CD14-positive monocyte (primary cell): Measurements from ENCODE around the gene SERPINB11. TPM values are rescaled to one million over a fixed set of nuclear protein-coding genes. Genes with fewer than 3 reads are reported as not detected.

Experiments
- DNase-seq, 3 donors: peaks; one replicate each; pipeline ENCODE4 v3.0.0-alpha.2; 2011 to 2022
- H2AFZ ChIP-seq: 2 replicates; pipeline ENCODE4 v1.6.0; 2012; ENCODE audit warnings: mild to moderate bottlenecking, low read depth, low read length, inconsistent platforms; ENCODE audit not compliant: insufficient read depth, poor library complexity, severe bottlenecking
- H3K27ac ChIP-seq, 2 donors: 1 replicate in 1 of 2; 2 replicates in 1 of 2; pipeline ENCODE4 v1.5.1; 2012 to 2013; ENCODE audit warnings: low read length in 2 of 2, control low read depth in 1 of 2, inconsistent platforms in 1 of 2, low read depth in 1 of 2, mild to moderate bottlenecking in 1 of 2
- H3K27me3 ChIP-seq, 2 donors: one replicate each; pipeline versions ENCODE4 v1.6.0 to v1.6.1; 2011 to 2013; ENCODE audit warnings: low read length in 2 of 2; ENCODE audit not compliant: control insufficient read depth in 2 of 2, insufficient read depth in 2 of 2
- H3K36me3 ChIP-seq, 2 donors: replicated peaks in 1 of 2; 1 replicate in 1 of 2; 2 replicates in 1 of 2; pipeline versions ENCODE4 v1.5.1 to v1.6.1; 2012 to 2013; ENCODE audit warnings: low read length in 2 of 2, control low read depth in 1 of 2, inconsistent platforms in 1 of 2, mild to moderate bottlenecking in 1 of 2; ENCODE audit not compliant: insufficient read depth in 2 of 2, control insufficient read depth in 1 of 2
- H3K4me1 ChIP-seq, 2 donors: 1 replicate in 1 of 2; 2 replicates in 1 of 2; pipeline versions ENCODE4 v1.5.1 to v1.6.1; 2012 to 2013; ENCODE audit warnings: low read length in 2 of 2, control low read depth in 1 of 2, inconsistent platforms in 1 of 2, mild to moderate bottlenecking in 1 of 2, moderate library complexity in 1 of 2; ENCODE audit not compliant: insufficient read depth in 2 of 2, control insufficient read depth in 1 of 2
- H3K4me2 ChIP-seq: replicated peaks from 2 replicates; pipeline ENCODE3; 2012; ENCODE audit warnings: low read length, moderate library complexity, mild to moderate bottlenecking; ENCODE audit not compliant: poor library complexity, severe bottlenecking; ENCODE audit errors: extremely low read depth
- H3K4me3 ChIP-seq, 3 experiments: fragments of 200-600 bp in 1 of 3; sonication (generic) in 1 of 3; replicated peaks in 1 of 3; 1 replicate in 2 of 3; 2 replicates in 1 of 3; pipeline ENCODE4 v1.5.1; 2011 to 2013; ENCODE audit warnings: low read length in 3 of 3, mild to moderate bottlenecking in 3 of 3, control low read depth in 2 of 3, low read depth in 2 of 3, inconsistent platforms in 1 of 3, moderate library complexity in 1 of 3
- H3K79me2 ChIP-seq: 2 replicates; pipeline ENCODE4 v1.6.0; 2012; ENCODE audit warnings: mild to moderate bottlenecking, control low read depth, inconsistent platforms, low read length, moderate library complexity; ENCODE audit not compliant: insufficient read depth
- H3K9ac ChIP-seq: 2 replicates; pipeline ENCODE4 v1.6.0; 2017; ENCODE audit warnings: low read length, mild to moderate bottlenecking; ENCODE audit not compliant: insufficient read depth, poor library complexity, severe bottlenecking
- H3K9me3 ChIP-seq, 2 donors: replicated peaks in 1 of 2; 1 replicate in 1 of 2; 2 replicates in 1 of 2; pipeline versions ENCODE4 v1.5.1 to v1.6.1; 2012 to 2013; ENCODE audit warnings: low read length in 2 of 2, control low read depth in 1 of 2; ENCODE audit not compliant: control insufficient read depth in 1 of 2, insufficient read depth in 1 of 2
- H4K20me1 ChIP-seq: 2 replicates; pipeline ENCODE4 v1.6.0; 2012; ENCODE audit warnings: mild to moderate bottlenecking, low read length, control low read depth, moderate library complexity; ENCODE audit not compliant: insufficient read depth
- H3K27ac Mint-ChIP-seq, 7 donors: one replicate each; pipeline ENCODE4 v1.8.0; 2020; ENCODE audit warnings: mild to moderate bottlenecking in 7 of 7, mixed read lengths in 7 of 7, moderate library complexity in 6 of 7, inconsistent platforms in 2 of 7
- H3K27me3 Mint-ChIP-seq, 3 donors: one replicate each; pipeline ENCODE4 v1.8.0; 2021 to 2022; ENCODE audit warnings: low read depth in 3 of 3, mild to moderate bottlenecking in 3 of 3, mixed read lengths in 3 of 3, moderate library complexity in 3 of 3, inconsistent platforms in 1 of 3
- H3K36me3 Mint-ChIP-seq, 2 donors: one replicate each; pipeline ENCODE4 v1.8.0; 2020; ENCODE audit warnings: mixed read lengths in 2 of 2, inconsistent platforms in 1 of 2, mild to moderate bottlenecking in 1 of 2
- H3K4me1 Mint-ChIP-seq: one replicate; pipeline ENCODE4 v1.8.0; 2020; ENCODE audit warnings: mild to moderate bottlenecking, mixed read lengths
- H3K4me3 Mint-ChIP-seq, 2 donors: one replicate each; pipeline ENCODE4 v1.8.0; 2020; ENCODE audit warnings: mild to moderate bottlenecking in 2 of 2, mixed read lengths in 2 of 2, moderate library complexity in 1 of 2
- H3K9me3 Mint-ChIP-seq, 7 donors: one replicate each; pipeline ENCODE4 v1.8.0; 2020 to 2022; ENCODE audit warnings: mixed read lengths in 7 of 7, mild to moderate bottlenecking in 6 of 7, moderate library complexity in 6 of 7, inconsistent platforms in 2 of 7
- WGBS: methylation state at CpG from one replicate; pipeline ENCODE4 v1.1.5; 2013; ENCODE audit warnings: missing lambda C conversion rate; ENCODE audit not compliant: insufficient coverage; 5-methylcytosine and 5-hydroxymethylcytosine counted together
- intact Hi-C, 2 donors: fragments of 100-400 bp; cut with micrococcal nuclease; formaldehyde crosslinking; loops; one replicate each; pipeline versions ENCODE4 v1.15.0 to v1.15.1; 2023
- polyA plus RNA-seq, 3 donors: library from polyadenylated mRNA; depleted of rRNA in 1 of 3; unstranded in 2 of 3; stranded (reverse) in 1 of 3; fragments of 300-500 nt in 2 of 3; fragments of >200 nt in 1 of 3; fragmentation: Illumina TruSeq in 2 of 3; gene quantifications; 1 replicate in 2 of 3; 2 replicates in 1 of 3; pipeline ENCODE4 v1.2.3, GENCODE V29; 2012 to 2021
- TF ChIP-seq, protein P1 (sequence below): fragments of 200-600 bp; IDR thresholded peaks from one replicate; pipeline ENCODE4 v1.8.0; 2022; ENCODE audit warnings: antibody characterized with exemption, mild to moderate bottlenecking

Gene SERPINB11
- polyA plus RNA-seq, 3 donors, result not detected

- Histone ChIP-seq H3K4me3 (no peak overlapping the region), H3K36me3 (no peaks in the 10 kb centered on the region), H3K9me3 (peaks cover 1 to 6% of the 10 kb centered on the region in 2 donors), H3K9ac (no peak overlapping the region), H2AFZ (no peak overlapping the region), H3K4me1 (no peaks in the 10 kb centered on the region), H3K27ac (no peak overlapping the region), H3K79me2 (no peaks in the 10 kb centered on the region), H4K20me1 (no peaks in the 10 kb centered on the region), H3K27me3 (peaks cover 5 to 13% of the 10 kb centered on the region in 2 donors), H3K4me2 (no peak overlapping the region)
- no peak overlapping the region for H3K4me3 Mint-ChIP-seq
- peaks cover 2 to 10% (median 8%) of the 10 kb centered on the region in 3 donors for H3K27me3 Mint-ChIP-seq
- H3K4me1 Mint-ChIP-seq, result no peaks in the 10 kb centered on the region
- 80% methylated on average over 1 of the region's 2 CpGs for WGBS
- TF ChIP-seq, protein P1, sequence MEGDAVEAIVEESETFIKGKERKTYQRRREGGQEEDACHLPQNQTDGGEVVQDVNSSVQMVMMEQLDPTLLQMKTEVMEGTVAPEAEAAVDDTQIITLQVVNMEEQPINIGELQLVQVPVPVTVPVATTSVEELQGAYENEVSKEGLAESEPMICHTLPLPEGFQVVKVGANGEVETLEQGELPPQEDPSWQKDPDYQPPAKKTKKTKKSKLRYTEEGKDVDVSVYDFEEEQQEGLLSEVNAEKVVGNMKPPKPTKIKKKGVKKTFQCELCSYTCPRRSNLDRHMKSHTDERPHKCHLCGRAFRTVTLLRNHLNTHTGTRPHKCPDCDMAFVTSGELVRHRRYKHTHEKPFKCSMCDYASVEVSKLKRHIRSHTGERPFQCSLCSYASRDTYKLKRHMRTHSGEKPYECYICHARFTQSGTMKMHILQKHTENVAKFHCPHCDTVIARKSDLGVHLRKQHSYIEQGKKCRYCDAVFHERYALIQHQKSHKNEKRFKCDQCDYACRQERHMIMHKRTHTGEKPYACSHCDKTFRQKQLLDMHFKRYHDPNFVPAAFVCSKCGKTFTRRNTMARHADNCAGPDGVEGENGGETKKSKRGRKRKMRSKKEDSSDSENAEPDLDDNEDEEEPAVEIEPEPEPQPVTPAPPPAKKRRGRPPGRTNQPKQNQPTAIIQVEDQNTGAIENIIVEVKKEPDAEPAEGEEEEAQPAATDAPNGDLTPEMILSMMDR, result no peak
- H3K36me3 Mint-ChIP-seq, result no peaks in the 10 kb centered on the region
- no peak overlapping the region for H3K27ac Mint-ChIP-seq
- DNase-seq, result no peak
- intact Hi-C loops, result no loop called here
- H3K9me3 Mint-ChIP-seq, result peaks cover 3 to 12% (median 8%) of the 10 kb centered on the region in 7 donors
These were observed 63.1 kb downstream of the SERPINB11 start for GRCh38 chr18:63765837-63766236.

Other genes starting within 250 kb of the SERPINB11 start
- gene SERPINB5, start 226.0 kb upstream of the SERPINB11 start, polyA plus RNA-seq, result not detected
- not detected for gene SERPINB12, start 160.6 kb upstream of the SERPINB11 start, polyA plus RNA-seq
- gene SERPINB13, start 115.6 kb upstream of the SERPINB11 start, polyA plus RNA-seq, result not detected
- not detected for gene SERPINB4, start 58.7 kb upstream of the SERPINB11 start, polyA plus RNA-seq
- not detected for gene SERPINB3, start 41.1 kb upstream of the SERPINB11 start, polyA plus RNA-seq
- gene SERPINB7, start 72.5 kb downstream of the SERPINB11 start, polyA plus RNA-seq, result not detected
- gene SERPINB2, start 184.7 kb downstream of the SERPINB11 start, polyA plus RNA-seq, result 10 to 100 TPM; 14.3 to 60.9 (median 19.9) TPM
- gene SERPINB10, start 205.0 kb downstream of the SERPINB11 start, polyA plus RNA-seq, result 1 to 10 TPM; 1.3 to 2.0 (median 1.3) TPM
- not detected for gene HMSD, start 246.3 kb downstream of the SERPINB11 start, polyA plus RNA-seq